Gastroesophageal sphincter (tissue), 4 donors: ENCODE data around the gene PGM3. TPM values are rescaled to one million over a fixed set of nuclear protein-coding genes. Genes with fewer than 3 reads are reported as not detected.

Experiments
- ATAC-seq: fragments of 150-250 bp; one replicate; pipeline ENCODE4 v1.9.1; 2016; ENCODE audit warnings: mild to moderate bottlenecking, moderate library complexity
- H3K27ac ChIP-seq, 4 donors: fragments of 200-600 bp; sonication (generic) in 3 of 4; 1 replicate in 3 of 4; 2 replicates in 1 of 4; pipeline ENCODE4 v1.5.1; 2016 to 2019
- H3K27me3 ChIP-seq: fragments of 200-600 bp; sonication (generic); one replicate; pipeline ENCODE4 v1.5.1; 2019
- H3K36me3 ChIP-seq, 2 donors: fragments of 200-600 bp; sonication (generic); one replicate each; pipeline ENCODE4 v1.5.1; 2019; ENCODE audit warnings: control low read depth in 1 of 2
- H3K4me1 ChIP-seq, 3 donors: fragments of 200-600 bp; sonication (generic); 1 replicate in 2 of 3; 2 replicates in 1 of 3; pipeline ENCODE4 v1.5.1; 2016 to 2019; ENCODE audit warnings: control low read depth in 2 of 3
- H3K4me3 ChIP-seq, 2 donors: fragments of 200-600 bp; sonication (generic); one replicate each; pipeline ENCODE4 v1.5.1; 2019; ENCODE audit warnings: mild to moderate bottlenecking in 1 of 2, moderate library complexity in 1 of 2
- H3K9me3 ChIP-seq, 3 donors: fragments of 200-600 bp; sonication (generic); one replicate each; pipeline ENCODE4 v1.5.1; 2017 to 2019; ENCODE audit warnings: control low read depth in 2 of 3
- EP300 ChIP-seq: sonication (generic); formaldehyde crosslinking; IDR thresholded peaks from one replicate; pipeline ENCODE4 v1.6.1; 2017; ENCODE audit warnings: antibody characterized with exemption, mild to moderate bottlenecking
- POLR2A ChIP-seq, 2 donors: fragments of 450-650 bp; IDR thresholded peaks; one replicate each; pipeline ENCODE4 v1.6.1; 2017; ENCODE audit warnings: antibody characterized with exemption in 2 of 2, mild to moderate bottlenecking in 2 of 2, moderate library complexity in 1 of 2
- POLR2AphosphoS5 ChIP-seq: sonication (generic); formaldehyde crosslinking; IDR thresholded peaks from one replicate; pipeline ENCODE4 v1.6.1; 2017; ENCODE audit warnings: antibody characterized with exemption
- WGBS, 2 donors: methylation state at CpG; one replicate each; pipeline ENCODE4 v1.1.5; 2018; ENCODE audit warnings: low coverage in 1 of 2; 5-methylcytosine and 5-hydroxymethylcytosine counted together
- total RNA-seq, 4 donors: library from RNA; depleted of rRNA; stranded (reverse); fragments of >200 nt; gene quantifications; one replicate each; pipeline ENCODE4 v1.1.0, GENCODE V29; 2016
- TF ChIP-seq, protein P1 (sequence below), 4 experiments: fragments of 200-600 bp in 2 of 4; fragments of 450-650 bp in 2 of 4; sonication (generic) in 1 of 4; IDR thresholded peaks; one replicate each; pipeline ENCODE4 v1.5.1; 2017 to 2019; ENCODE audit warnings: antibody characterized with exemption in 4 of 4, mild to moderate bottlenecking in 2 of 4, moderate library complexity in 2 of 4

Gene PGM3
- total RNA-seq, 4 donors from 2014 or later, result 10.1 to 19.3 (median 13.1) TPM

DNA sequence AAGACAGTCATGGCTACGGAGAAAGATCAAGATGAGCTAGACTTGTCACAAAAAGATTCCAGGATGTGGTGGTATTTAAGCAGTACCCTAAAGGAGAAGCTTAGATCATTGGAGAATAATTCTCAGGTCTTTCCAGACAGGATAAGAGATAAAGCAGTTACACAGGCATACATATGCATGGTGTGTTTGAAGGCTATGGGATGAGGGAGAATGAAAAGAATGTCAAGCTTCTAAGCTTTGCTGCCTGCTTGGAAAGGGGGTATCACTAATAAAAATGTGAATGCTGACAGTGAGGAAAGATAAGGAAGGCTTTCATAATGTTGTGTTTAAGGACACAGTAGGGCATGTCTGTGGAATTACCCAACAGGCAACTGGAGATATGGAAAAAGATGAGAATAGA is 28.2 kb upstream of the PGM3 start:
- WGBS, 2 donors, result 71 to 95% methylated on average over 1 of the region's 1 CpG
- no peak overlapping the region for H3K4me3 ChIP-seq
- H3K4me1 ChIP-seq, result peaks cover 0 to 4% (median 0%) of the 10 kb centered on the region in 3 donors
- H3K27ac ChIP-seq, result no peak overlapping the region
- no peak for TF ChIP-seq POLR2AphosphoS5
- TF ChIP-seq POLR2A (IDR thresholded peaks at IDR 0.05), result no peak
- no peak for TF ChIP-seq EP300
- TF ChIP-seq, protein P1, sequence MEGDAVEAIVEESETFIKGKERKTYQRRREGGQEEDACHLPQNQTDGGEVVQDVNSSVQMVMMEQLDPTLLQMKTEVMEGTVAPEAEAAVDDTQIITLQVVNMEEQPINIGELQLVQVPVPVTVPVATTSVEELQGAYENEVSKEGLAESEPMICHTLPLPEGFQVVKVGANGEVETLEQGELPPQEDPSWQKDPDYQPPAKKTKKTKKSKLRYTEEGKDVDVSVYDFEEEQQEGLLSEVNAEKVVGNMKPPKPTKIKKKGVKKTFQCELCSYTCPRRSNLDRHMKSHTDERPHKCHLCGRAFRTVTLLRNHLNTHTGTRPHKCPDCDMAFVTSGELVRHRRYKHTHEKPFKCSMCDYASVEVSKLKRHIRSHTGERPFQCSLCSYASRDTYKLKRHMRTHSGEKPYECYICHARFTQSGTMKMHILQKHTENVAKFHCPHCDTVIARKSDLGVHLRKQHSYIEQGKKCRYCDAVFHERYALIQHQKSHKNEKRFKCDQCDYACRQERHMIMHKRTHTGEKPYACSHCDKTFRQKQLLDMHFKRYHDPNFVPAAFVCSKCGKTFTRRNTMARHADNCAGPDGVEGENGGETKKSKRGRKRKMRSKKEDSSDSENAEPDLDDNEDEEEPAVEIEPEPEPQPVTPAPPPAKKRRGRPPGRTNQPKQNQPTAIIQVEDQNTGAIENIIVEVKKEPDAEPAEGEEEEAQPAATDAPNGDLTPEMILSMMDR (IDR thresholded peaks at IDR 0.05), result no peak
- ATAC-seq, result no peak
- H3K27me3 ChIP-seq, result no peaks in the 10 kb centered on the region
- H3K36me3 ChIP-seq, result peaks cover 0 to 16% of the 10 kb centered on the region in 2 donors
- no peaks in the 10 kb centered on the region for H3K9me3 ChIP-seq

DNA sequence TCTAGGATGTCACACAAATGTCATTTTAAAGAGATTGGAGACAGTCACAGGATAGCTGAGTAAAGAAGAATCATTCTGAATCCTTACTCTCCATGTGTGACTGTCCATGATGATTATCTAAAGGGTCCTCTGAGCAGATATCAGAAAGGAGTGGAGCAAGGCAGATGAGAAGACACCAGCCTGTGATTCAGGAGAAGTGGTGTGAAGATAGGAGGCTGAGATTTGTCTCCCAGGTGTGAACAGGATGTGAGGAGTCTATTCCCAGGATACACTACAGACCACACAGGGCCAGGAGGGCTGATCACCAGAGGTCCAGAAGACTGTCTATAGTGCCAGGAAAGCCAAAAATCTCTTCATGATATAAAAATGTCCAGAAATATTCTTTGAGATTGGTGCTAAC is 27.1 kb upstream of the PGM3 start:
- Histone ChIP-seq H3K9me3 (no peaks in the 10 kb centered on the region), H3K27ac (no peak overlapping the region), H3K4me3 (no peak overlapping the region), H3K27me3 (no peaks in the 10 kb centered on the region), H3K36me3 (peaks cover 0 to 16% of the 10 kb centered on the region in 2 donors), H3K4me1 (peaks cover 0 to under 1% (median 0%) of the 10 kb centered on the region in 3 donors)
- no peak for ATAC-seq
- no peak for TF ChIP-seq POLR2AphosphoS5
- TF ChIP-seq, protein P1 (IDR thresholded peaks at IDR 0.05), result no peak
- no peak for TF ChIP-seq EP300
- TF ChIP-seq POLR2A (IDR thresholded peaks at IDR 0.05), result no peak

DNA sequence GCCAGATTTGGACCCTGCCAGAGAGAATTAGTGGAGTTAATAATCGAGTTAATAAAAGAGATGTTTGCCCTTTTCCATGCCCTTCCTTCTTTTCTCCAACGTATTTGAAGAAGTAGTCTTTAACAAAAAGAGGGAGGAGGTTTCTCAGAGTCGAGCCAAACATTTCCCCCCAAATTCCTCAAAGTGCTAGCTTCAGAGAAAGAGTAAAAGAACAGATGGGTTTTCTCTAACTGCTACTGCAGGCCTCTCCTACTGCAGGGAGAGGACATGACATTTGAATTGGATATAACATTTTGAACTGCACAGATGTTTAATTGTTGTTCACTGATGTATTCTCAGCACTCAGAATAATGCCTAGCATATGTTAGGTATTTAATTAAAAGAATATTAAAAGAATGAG is 25.6 kb upstream of the PGM3 start:
- no peaks in the 10 kb centered on the region for H3K9me3 ChIP-seq
- H3K36me3 ChIP-seq, result peaks cover 0 to 15% of the 10 kb centered on the region in 2 donors
- TF ChIP-seq, protein P1 (IDR thresholded peaks at IDR 0.05), result no peak
- no peak for TF ChIP-seq POLR2AphosphoS5
- TF ChIP-seq POLR2A (IDR thresholded peaks at IDR 0.05), result no peak
- no peak for TF ChIP-seq EP300
- 30 to 54% methylated on average over 3 of the region's 3 CpGs for WGBS, 2 donors
- no peaks in the 10 kb centered on the region for H3K4me1 ChIP-seq
- no peaks in the 10 kb centered on the region for H3K27me3 ChIP-seq
- H3K4me3 ChIP-seq, result no peak overlapping the region
- no peak overlapping the region for H3K27ac ChIP-seq
- ATAC-seq, result no peak

DNA sequence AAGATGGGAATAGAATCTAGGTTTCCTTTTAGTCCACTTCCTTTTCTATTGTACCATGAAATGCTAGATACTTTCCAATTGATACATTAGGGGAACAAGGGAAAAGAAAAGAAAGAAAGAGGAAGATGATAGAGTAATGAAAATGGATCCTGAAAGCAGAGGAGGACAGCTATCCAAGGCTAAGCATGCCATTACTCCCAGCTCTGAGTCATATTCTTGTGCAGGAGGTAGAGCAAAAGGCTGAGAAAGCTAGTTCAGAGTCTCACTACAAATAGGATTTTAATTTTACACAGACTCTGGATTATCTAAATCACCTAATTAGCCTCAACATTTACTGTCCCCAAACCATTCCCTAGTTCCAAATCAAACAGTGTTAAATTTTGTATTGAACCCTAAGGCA is 23.7 kb upstream of the PGM3 start:
- H3K4me3 ChIP-seq, result no peak overlapping the region

More for the DNA sequence above, 23.7 kb upstream of the PGM3 start:
- Histone ChIP-seq H3K36me3 (peaks cover 0 to 9% of the 10 kb centered on the region in 2 donors), H3K9me3 (no peaks in the 10 kb centered on the region), H3K27me3 (no peaks in the 10 kb centered on the region), H3K4me1 (no peaks in the 10 kb centered on the region), H3K27ac (no peak overlapping the region)
- no peak for TF ChIP-seq EP300
- TF ChIP-seq POLR2A (IDR thresholded peaks at IDR 0.05), result no peak
- no peak for TF ChIP-seq POLR2AphosphoS5
- TF ChIP-seq, protein P1 (IDR thresholded peaks at IDR 0.05), result no peak
- no peak for ATAC-seq
